Stromal cell of bone marrow (primary cell): ENCODE data around the gene ARMH3.

Experiments
- DNase-seq: peaks from one replicate; pipeline ENCODE4 v3.0.0-alpha.2; 2012; ENCODE audit warnings: low read depth

ARMH3 gene

GRCh38 chr10:101895781-101896180 lies 160.2 kb downstream of the ARMH3 start:
- no peak for DNase-seq

GRCh38 chr10:101894742-101895141 lies 161.2 kb downstream of the ARMH3 start:
- DNase-seq, result no peak

GRCh38 chr10:101894266-101894665 lies 161.7 kb downstream of the ARMH3 start:
- no peak for DNase-seq

- DNase-seq, result no peak
Observed at GRCh38 chr10:101893510-101894120, 162.4 kb downstream of the ARMH3 start.

GRCh38 chr10:101892782-101893391 lies 163.1 kb downstream of the ARMH3 start:
- no peak for DNase-seq

- DNase-seq, result peak; percentile 57
Observed at GRCh38 chr10:101889256-101890210, 166.4 kb downstream of the ARMH3 start.

- DNase-seq, result no peak
Observed at GRCh38 chr10:101888251-101888949, 167.6 kb downstream of the ARMH3 start.

GRCh38 chr10:101887775-101888174 lies 168.2 kb downstream of the ARMH3 start:
- DNase-seq, result no peak

- no peak for DNase-seq
Observed at GRCh38 chr10:101886521-101887312, 169.3 kb downstream of the ARMH3 start.

GRCh38 chr10:101881036-101881774 lies 174.8 kb downstream of the ARMH3 start:
- no peak for DNase-seq

GRCh38 chr10:101880232-101880573 lies 175.8 kb downstream of the ARMH3 start:
- DNase-seq, result no peak

- DNase-seq, result no peak
Observed at GRCh38 chr10:101879456-101880231, 176.3 kb downstream of the ARMH3 start.

- no peak for DNase-seq
Observed at GRCh38 chr10:101878869-101879268, 177.1 kb downstream of the ARMH3 start.

GRCh38 chr10:101875068-101875688 lies 180.8 kb downstream of the ARMH3 start:
- no peak for DNase-seq

- no peak for DNase-seq
Observed at GRCh38 chr10:101874252-101874651, 181.7 kb downstream of the ARMH3 start.

- DNase-seq, result no peak
Observed at GRCh38 chr10:101867931-101868330, 188.0 kb downstream of the ARMH3 start.

- no peak for DNase-seq
Observed at GRCh38 chr10:101859530-101859929, 196.4 kb downstream of the ARMH3 start.

GRCh38 chr10:101858723-101859500 lies 197.1 kb downstream of the ARMH3 start:
- no peak for DNase-seq
